ENCODE results near the gene EIF2B2. TPM values are rescaled to one million over a fixed set of nuclear protein-coding genes. Genes with fewer than 3 reads are reported as not detected.

EIF2B2 gene
- total RNA-seq, 1 experiment from 2014 or later: 50.5 TPM

- ATAC-seq: no peak
- Mint-ChIP-seq H3K36me3 (peaks cover 24% of the 10 kb centered on the region), H3K27me3 (ENCODE audit: low read depth) (no peaks in the 10 kb centered on the region), H3K4me3 (no peak overlapping the region), H3K27ac (no peak overlapping the region), H3K4me1 (no peaks in the 10 kb centered on the region), H3K9me3 (no peaks in the 10 kb centered on the region)
- ChIA-PET POLR2A (no interaction called here), CTCF (interaction anchor here (0.5 to 1.0 kb wide), 2 partner anchors 74 to 168 kb away, joined by 3 read pairs; no protein-coding TSS in a partner anchor)
- no peak for DNase-seq (ENCODE audit: low spot score)
- TF ChIP-seq FOXP1 (CRISPR knock-in tag; IDR thresholded peaks at IDR 0.05; ENCODE audit: borderline replicate concordance) (no peak), SMAD3 (CRISPR knock-in tag; IDR thresholded peaks at IDR 0.05; ENCODE audit: borderline replicate concordance) (no peak), USF1 (CRISPR knock-in tag; IDR thresholded peaks at IDR 0.05) (no peak), KAT7 (CRISPR knock-in tag; IDR thresholded peaks at IDR 0.05; ENCODE audit: borderline replicate concordance) (no peak), NR1H2 (CRISPR knock-in tag; IDR thresholded peaks at IDR 0.05) (no peak), RELA (CRISPR knock-in tag; IDR thresholded peaks at IDR 0.05; ENCODE audit: borderline replicate concordance) (no peak), FOXP4 (CRISPR knock-in tag; IDR thresholded peaks at IDR 0.05) (no peak)
- TF ChIP-seq, protein P1, sequence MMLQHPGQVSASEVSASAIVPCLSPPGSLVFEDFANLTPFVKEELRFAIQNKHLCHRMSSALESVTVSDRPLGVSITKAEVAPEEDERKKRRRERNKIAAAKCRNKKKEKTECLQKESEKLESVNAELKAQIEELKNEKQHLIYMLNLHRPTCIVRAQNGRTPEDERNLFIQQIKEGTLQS (CRISPR knock-in tag; conservative IDR thresholded peaks at IDR 0.05): no peak
Measured at GRCh38 chr14:75015496-75015895, 12.8 kb downstream of the EIF2B2 start.

GRCh38 chr14:75016815-75017214 lies 14.1 kb downstream of the EIF2B2 start:
- H3K4me3 Mint-ChIP-seq: no peak overlapping the region

More at GRCh38 chr14:75016815-75017214, 14.1 kb downstream of the EIF2B2 start:
- ATAC-seq (no peak), DNase-seq (ENCODE audit: low spot score) (no peak)
- ChIA-PET POLR2A (no interaction called here), CTCF (interaction anchor here (1.0 kb wide), 1 partner anchor 72 kb away, joined by 4 read pairs; no protein-coding TSS in a partner anchor)
- Mint-ChIP-seq H3K36me3 (peaks cover 30% of the 10 kb centered on the region), H3K9me3 (no peaks in the 10 kb centered on the region), H3K27ac (no peak overlapping the region), H3K27me3 (ENCODE audit: low read depth) (no peaks in the 10 kb centered on the region), H3K4me1 (no peaks in the 10 kb centered on the region)
- TF ChIP-seq ZNF671 (CRISPR knock-in tag; IDR thresholded peaks at IDR 0.05) (no peak), ZNF263 (CRISPR knock-in tag; IDR thresholded peaks at IDR 0.05; ENCODE audit: low read depth) (no peak), ZNF281 (CRISPR knock-in tag; IDR thresholded peaks at IDR 0.05) (no peak), GABPB1 (CRISPR knock-in tag; IDR thresholded peaks at IDR 0.05) (no peak), FOXK1 (CRISPR knock-in tag; IDR thresholded peaks at IDR 0.05) (no peak), CREM (CRISPR knock-in tag; IDR thresholded peaks at IDR 0.05) (no peak), ZBTB21 (CRISPR knock-in tag; IDR thresholded peaks at IDR 0.05; ENCODE audit: borderline replicate concordance) (no peak), SOX15 (CRISPR knock-in tag; IDR thresholded peaks at IDR 0.05) (no peak), OVOL2 (CRISPR knock-in tag; IDR thresholded peaks at IDR 0.05; ENCODE audit: borderline replicate concordance) (no peak), NR2C2 (CRISPR knock-in tag; IDR thresholded peaks at IDR 0.05) (no peak), SP1 (CRISPR knock-in tag; conservative IDR thresholded peaks at IDR 0.05) (no peak), HMGXB4 (CRISPR knock-in tag; IDR thresholded peaks at IDR 0.05) (no peak)
- TF ChIP-seq, protein P2, sequence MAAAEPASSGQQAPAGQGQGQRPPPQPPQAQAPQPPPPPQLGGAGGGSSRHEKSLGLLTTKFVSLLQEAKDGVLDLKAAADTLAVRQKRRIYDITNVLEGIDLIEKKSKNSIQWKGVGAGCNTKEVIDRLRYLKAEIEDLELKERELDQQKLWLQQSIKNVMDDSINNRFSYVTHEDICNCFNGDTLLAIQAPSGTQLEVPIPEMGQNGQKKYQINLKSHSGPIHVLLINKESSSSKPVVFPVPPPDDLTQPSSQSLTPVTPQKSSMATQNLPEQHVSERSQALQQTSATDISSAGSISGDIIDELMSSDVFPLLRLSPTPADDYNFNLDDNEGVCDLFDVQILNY (CRISPR knock-in tag; IDR thresholded peaks at IDR 0.05): no peak
- TF ChIP-seq, protein P3, sequence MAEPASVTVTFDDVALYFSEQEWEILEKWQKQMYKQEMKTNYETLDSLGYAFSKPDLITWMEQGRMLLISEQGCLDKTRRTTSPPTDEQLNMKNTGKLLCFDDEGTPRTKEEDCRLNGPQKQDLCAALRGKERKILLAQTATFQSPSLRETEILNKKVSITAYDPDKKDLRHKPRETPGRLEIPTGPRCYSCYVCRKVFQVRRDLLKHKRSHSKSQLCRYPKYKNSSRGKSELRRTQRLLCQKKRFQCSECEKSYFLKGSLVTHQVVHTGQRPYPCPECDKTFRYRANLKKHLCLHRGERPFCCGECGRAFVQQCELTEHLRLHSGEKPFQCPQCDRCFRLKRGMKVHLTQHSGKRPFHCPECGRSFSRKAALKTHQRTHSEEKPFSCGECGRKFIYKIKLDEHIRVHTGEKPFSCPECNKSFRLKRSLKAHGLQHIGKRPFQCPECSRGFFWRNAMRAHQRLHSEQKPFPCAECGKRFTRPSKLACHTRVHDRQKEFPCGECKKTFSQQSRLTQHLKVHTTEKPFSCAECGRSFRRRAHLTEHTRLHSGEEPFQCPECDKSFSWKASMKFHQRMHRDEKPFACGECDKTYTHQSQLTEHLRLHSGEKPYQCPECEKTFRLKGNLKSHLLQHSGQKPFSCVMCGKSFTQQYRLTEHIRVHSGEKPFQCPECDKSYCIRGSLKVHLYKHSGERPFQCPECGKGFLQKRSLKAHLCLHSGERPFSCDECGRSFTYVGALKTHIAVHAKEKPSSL (CRISPR knock-in tag; conservative IDR thresholded peaks at IDR 0.05): no peak
- TF ChIP-seq, protein P1 (CRISPR knock-in tag; conservative IDR thresholded peaks at IDR 0.05): no peak

All from WTC11 (cell line).